ENCODE results near the gene GALNTL6. TPM values are rescaled to one million over a fixed set of nuclear protein-coding genes. Genes with fewer than 3 reads are reported as not detected.

GALNTL6 gene
- total RNA-seq, 2 donors from 2014 or later = 0.71 TPM; not detected in 1

DNA sequence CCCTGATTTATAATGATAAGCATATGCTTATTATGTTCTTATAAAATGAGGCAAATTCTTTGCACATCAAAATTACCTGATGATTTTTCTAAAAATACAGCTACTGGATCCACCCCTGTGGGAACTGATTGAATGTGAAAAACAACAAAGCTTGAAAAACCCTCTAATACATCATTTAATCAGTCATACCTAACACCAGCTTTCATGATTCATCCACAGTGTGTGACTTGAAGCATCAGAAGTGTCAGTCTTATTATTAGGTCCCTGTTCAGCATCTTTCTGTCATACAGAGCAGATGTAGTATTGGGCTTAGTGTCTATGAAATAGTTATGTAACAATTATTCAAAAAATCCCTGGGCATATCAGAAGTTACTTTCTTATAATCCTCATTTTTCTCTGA, 684.1 kb downstream of the GALNTL6 start:
- Histone ChIP-seq H3K36me3 (ENCODE audit: control insufficient read depth, insufficient read depth, low read length) (no peaks in the 10 kb centered on the region), H3K4me3 (ENCODE audit: low read length) (no peak overlapping the region), H3K9ac (ENCODE audit: extremely low read depth, low read length, poor library complexity, severe bottlenecking) (no peak overlapping the region), H3K4me1 (ENCODE audit: control insufficient read depth, insufficient read depth, low read length) (no peaks in the 10 kb centered on the region), H3K27me3 (ENCODE audit: control insufficient read depth, insufficient read depth, low read length, poor library complexity, severe bottlenecking) (no peaks in the 10 kb centered on the region), H3K9me3 (ENCODE audit: control insufficient read depth, low read length) (no peaks in the 10 kb centered on the region), H3K27ac (ENCODE audit: low read depth, low read length) (no peak overlapping the region)
- Mint-ChIP-seq H3K4me3 (no peak overlapping the region), H3K4me1 (no peaks in the 10 kb centered on the region), H3K9me3 (no peaks in the 10 kb centered on the region), H3K27me3 (ENCODE audit: insufficient read depth) (no peaks in the 10 kb centered on the region), H3K27ac (no peak overlapping the region), H3K36me3 (ENCODE audit: low read depth) (no peaks in the 10 kb centered on the region)
- DNase-seq = no peak
- TF ChIP-seq, protein P1, sequence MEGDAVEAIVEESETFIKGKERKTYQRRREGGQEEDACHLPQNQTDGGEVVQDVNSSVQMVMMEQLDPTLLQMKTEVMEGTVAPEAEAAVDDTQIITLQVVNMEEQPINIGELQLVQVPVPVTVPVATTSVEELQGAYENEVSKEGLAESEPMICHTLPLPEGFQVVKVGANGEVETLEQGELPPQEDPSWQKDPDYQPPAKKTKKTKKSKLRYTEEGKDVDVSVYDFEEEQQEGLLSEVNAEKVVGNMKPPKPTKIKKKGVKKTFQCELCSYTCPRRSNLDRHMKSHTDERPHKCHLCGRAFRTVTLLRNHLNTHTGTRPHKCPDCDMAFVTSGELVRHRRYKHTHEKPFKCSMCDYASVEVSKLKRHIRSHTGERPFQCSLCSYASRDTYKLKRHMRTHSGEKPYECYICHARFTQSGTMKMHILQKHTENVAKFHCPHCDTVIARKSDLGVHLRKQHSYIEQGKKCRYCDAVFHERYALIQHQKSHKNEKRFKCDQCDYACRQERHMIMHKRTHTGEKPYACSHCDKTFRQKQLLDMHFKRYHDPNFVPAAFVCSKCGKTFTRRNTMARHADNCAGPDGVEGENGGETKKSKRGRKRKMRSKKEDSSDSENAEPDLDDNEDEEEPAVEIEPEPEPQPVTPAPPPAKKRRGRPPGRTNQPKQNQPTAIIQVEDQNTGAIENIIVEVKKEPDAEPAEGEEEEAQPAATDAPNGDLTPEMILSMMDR (conservative IDR thresholded peaks at IDR 0.05) = no peak

DNA sequence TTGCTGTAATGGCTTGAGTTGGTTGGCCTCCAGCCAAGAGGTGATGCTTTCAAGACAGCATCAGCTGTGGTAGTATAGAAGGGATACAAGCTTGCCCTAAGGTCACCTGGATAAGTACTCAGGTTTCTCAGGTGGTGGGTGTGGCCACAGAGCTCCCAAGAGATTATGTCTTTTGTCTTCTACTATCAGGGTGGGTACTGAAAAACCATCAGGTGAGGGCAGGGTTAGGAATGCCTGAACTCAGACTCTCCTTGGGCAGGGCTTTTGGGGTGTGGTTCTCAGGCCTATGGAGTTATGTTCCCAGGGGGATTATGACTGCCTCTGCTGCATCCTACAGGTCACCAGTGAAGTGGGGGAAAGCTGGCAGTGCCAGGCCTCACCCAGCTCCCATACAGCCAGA, 700.8 kb downstream of the GALNTL6 start:
- no peak overlapping the region for H3K9ac ChIP-seq (ENCODE audit: extremely low read depth, low read length, poor library complexity, severe bottlenecking)
- no peak overlapping the region for H3K27ac ChIP-seq (ENCODE audit: low read depth, low read length)
- DNase-seq = peak; percentile 48
- H3K27me3 Mint-ChIP-seq (ENCODE audit: insufficient read depth) = no peaks in the 10 kb centered on the region
- no peak overlapping the region for H3K4me3 Mint-ChIP-seq
- H3K9me3 ChIP-seq (ENCODE audit: control insufficient read depth, low read length) = no peaks in the 10 kb centered on the region
- H3K27me3 ChIP-seq (ENCODE audit: control insufficient read depth, insufficient read depth, low read length, poor library complexity, severe bottlenecking) = no peaks in the 10 kb centered on the region
- TF ChIP-seq, protein P1 (conservative IDR thresholded peaks at IDR 0.05) = no peak
- H3K36me3 ChIP-seq (ENCODE audit: control insufficient read depth, insufficient read depth, low read length) = no peaks in the 10 kb centered on the region
- no peaks in the 10 kb centered on the region for H3K4me1 ChIP-seq (ENCODE audit: control insufficient read depth, insufficient read depth, low read length)
- H3K4me3 ChIP-seq (ENCODE audit: low read length) = no peak overlapping the region
- H3K27ac Mint-ChIP-seq = no peak overlapping the region
- H3K36me3 Mint-ChIP-seq (ENCODE audit: low read depth) = no peaks in the 10 kb centered on the region
- H3K4me1 Mint-ChIP-seq = no peaks in the 10 kb centered on the region
- H3K9me3 Mint-ChIP-seq = no peaks in the 10 kb centered on the region

DNA sequence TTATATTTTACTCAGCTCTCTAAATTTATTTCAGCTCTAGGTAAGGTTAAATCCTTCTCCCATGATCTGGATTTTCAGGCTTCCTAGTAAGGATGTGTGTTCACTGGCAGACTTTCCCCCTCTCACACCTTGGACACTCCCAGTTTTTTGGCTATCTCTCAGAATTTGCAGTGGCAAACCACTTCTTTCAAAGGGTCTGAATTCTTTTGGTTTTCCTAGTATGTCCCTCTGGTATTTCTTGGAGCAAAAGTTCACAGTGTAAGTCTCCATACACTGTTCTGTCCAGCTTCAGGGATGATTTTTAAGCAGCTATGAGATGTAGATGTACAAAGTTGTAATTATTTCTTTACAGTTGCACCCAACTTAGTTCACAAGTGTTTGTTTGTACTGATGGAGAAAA, 701.6 kb downstream of the GALNTL6 start:
- no peaks in the 10 kb centered on the region for H3K9me3 Mint-ChIP-seq
- Histone ChIP-seq H3K9me3 (ENCODE audit: control insufficient read depth, low read length) (no peaks in the 10 kb centered on the region), H3K36me3 (ENCODE audit: control insufficient read depth, insufficient read depth, low read length) (no peaks in the 10 kb centered on the region), H3K27me3 (ENCODE audit: control insufficient read depth, insufficient read depth, low read length, poor library complexity, severe bottlenecking) (no peaks in the 10 kb centered on the region), H3K4me3 (ENCODE audit: low read length) (no peak overlapping the region), H3K27ac (ENCODE audit: low read depth, low read length) (no peak overlapping the region), H3K9ac (ENCODE audit: extremely low read depth, low read length, poor library complexity, severe bottlenecking) (no peak overlapping the region), H3K4me1 (ENCODE audit: control insufficient read depth, insufficient read depth, low read length) (no peaks in the 10 kb centered on the region)
- H3K4me1 Mint-ChIP-seq = no peaks in the 10 kb centered on the region
- DNase-seq = no peak
- no peak overlapping the region for H3K27ac Mint-ChIP-seq
- TF ChIP-seq, protein P1 (conservative IDR thresholded peaks at IDR 0.05) = no peak
- H3K36me3 Mint-ChIP-seq (ENCODE audit: low read depth) = no peaks in the 10 kb centered on the region
- no peaks in the 10 kb centered on the region for H3K27me3 Mint-ChIP-seq (ENCODE audit: insufficient read depth)
- no peak overlapping the region for H3K4me3 Mint-ChIP-seq

Data from endodermal cell (in vitro differentiated cells).